Progenitor cell of endocrine pancreas (in vitro differentiated cells): ENCODE data around the gene TBC1D2B. TPM values are rescaled to one million over a fixed set of nuclear protein-coding genes. Genes with fewer than 3 reads are reported as not detected.

Experiments used
- DNase-seq: peaks from one replicate; pipeline ENCODE4 v3.0.0; 2021; ENCODE audit warnings: low spot score; ENCODE audit not compliant: unreplicated experiment
- H3K27ac Mint-ChIP-seq: 2 replicates; pipeline ENCODE4 v1.8.0; 2021; ENCODE audit warnings: mild to moderate bottlenecking, moderate library complexity, mixed read lengths
- H3K27me3 Mint-ChIP-seq: 2 replicates; pipeline ENCODE4 v1.8.0; 2021; ENCODE audit warnings: mixed read lengths
- H3K36me3 Mint-ChIP-seq: 2 replicates; pipeline ENCODE4 v1.8.0; 2022; ENCODE audit warnings: mixed read lengths; ENCODE audit not compliant: insufficient read depth
- H3K4me1 Mint-ChIP-seq: 2 replicates; pipeline ENCODE4 v1.8.0; 2021; ENCODE audit warnings: low read depth, mixed read lengths
- H3K4me3 Mint-ChIP-seq: 2 replicates; pipeline ENCODE4 v1.8.0; 2021; ENCODE audit warnings: low read depth, mild to moderate bottlenecking, moderate library complexity, mixed read lengths
- H3K9me3 Mint-ChIP-seq: 2 replicates; pipeline ENCODE4 v1.8.0; 2021; ENCODE audit warnings: low read depth, mixed read lengths
- CTCF ChIP-seq: fragments of 200-600 bp; sonication (generic); IDR thresholded peaks from one replicate; pipeline ENCODE4 v1.5.0; 2021; ENCODE audit warnings: antibody characterized with exemption, mild to moderate bottlenecking; ENCODE audit not compliant: unreplicated experiment
- total RNA-seq: library from RNA; stranded (reverse); gene quantifications from 2 replicates; pipeline ENCODE4 v1.2.1, GENCODE V29; 2021

The TBC1D2B gene
- total RNA-seq, 1 donor from 2014 or later: 10.8 TPM

DNA sequence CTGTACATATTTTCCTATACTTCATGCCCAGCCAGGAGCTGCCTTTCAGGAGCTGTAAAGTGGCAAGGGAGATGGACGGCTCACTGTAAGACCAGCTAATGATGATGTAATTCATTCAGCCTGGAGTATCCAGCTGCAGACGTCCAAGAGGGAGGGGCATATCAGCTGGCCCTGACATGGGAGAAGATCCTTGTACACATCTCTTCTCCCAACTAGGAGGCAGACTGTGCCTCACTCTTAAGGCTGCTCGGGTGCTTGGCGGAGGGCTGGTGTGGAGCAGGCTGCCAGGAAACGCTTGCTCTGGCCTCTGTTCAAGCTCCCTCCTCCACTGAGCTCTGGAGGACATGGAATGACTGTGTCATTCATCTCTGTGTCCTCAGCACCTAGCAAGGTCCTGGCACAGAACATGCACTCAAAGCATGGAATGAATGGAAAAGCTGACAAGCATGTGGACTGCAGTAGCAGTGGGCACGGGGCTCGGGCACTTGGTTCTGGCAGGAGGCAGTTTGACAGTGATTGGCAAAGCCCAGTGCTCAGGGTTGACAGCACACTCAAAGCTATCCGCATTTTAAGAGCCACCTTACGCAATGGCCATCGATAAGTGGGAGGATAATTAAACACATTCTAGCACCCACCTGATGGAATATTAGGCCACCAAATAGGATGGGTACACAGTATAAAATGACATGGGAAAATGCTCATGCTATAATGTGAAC, 72.4 kb downstream of the TBC1D2B start:
- Mint-ChIP-seq H3K27ac (no peak overlapping the region), H3K27me3 (no peaks in the 10 kb centered on the region), H3K4me3 (no peak overlapping the region), H3K36me3 (peaks cover 8% of the 10 kb centered on the region), H3K4me1 (peaks cover 3% of the 10 kb centered on the region), H3K9me3 (no peaks in the 10 kb centered on the region)
- TF ChIP-seq CTCF: no peak
- DNase-seq: no peak

DNA sequence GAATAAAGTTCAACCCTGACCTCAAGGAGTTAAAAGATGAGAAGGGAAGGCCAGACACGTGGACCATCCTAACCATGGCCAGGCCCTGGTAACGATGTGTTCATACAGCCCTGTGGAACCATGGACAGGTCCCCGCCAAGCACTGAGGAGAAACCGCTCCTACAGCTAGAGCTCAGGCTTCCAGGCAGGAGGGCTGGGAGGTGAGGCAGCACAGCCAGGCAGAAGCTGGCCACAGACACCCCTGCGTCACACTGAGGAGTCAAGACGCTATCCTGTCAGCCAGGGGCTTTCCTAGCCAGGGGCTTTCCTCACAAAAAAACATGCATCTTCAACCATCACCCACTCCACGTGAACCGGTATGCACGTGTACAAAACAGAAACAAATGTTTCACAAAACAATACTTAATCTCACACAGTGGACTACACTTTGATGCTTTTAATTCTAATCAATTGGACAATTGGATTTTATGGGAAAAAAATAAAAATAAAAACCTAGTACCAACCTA, 73.2 kb downstream of the TBC1D2B start:
- no peak overlapping the region for H3K4me3 Mint-ChIP-seq
- H3K4me1 Mint-ChIP-seq: peaks cover 3% of the 10 kb centered on the region
- no peak for TF ChIP-seq CTCF
- peaks cover 8% of the 10 kb centered on the region for H3K36me3 Mint-ChIP-seq
- no peaks in the 10 kb centered on the region for H3K9me3 Mint-ChIP-seq
- H3K27me3 Mint-ChIP-seq: no peaks in the 10 kb centered on the region
- no peak overlapping the region for H3K27ac Mint-ChIP-seq
- DNase-seq: no peak

GRCh38 chr15:78003539-78004008, 73.9 kb downstream of the TBC1D2B start:
- no peak for TF ChIP-seq CTCF
- Mint-ChIP-seq H3K9me3 (no peaks in the 10 kb centered on the region), H3K27me3 (no peaks in the 10 kb centered on the region), H3K4me3 (no peak overlapping the region), H3K27ac (no peak overlapping the region), H3K4me1 (peaks cover 3% of the 10 kb centered on the region), H3K36me3 (peaks cover 8% of the 10 kb centered on the region)
- no peak for DNase-seq

GRCh38 chr15:78002996-78003395, 74.5 kb downstream of the TBC1D2B start:
- H3K9me3 Mint-ChIP-seq: no peaks in the 10 kb centered on the region
- H3K4me1 Mint-ChIP-seq: peaks cover 3% of the 10 kb centered on the region
- H3K4me3 Mint-ChIP-seq: no peak overlapping the region
- TF ChIP-seq CTCF: no peak
- no peak for DNase-seq
- no peaks in the 10 kb centered on the region for H3K27me3 Mint-ChIP-seq
- peaks cover 8% of the 10 kb centered on the region for H3K36me3 Mint-ChIP-seq
- H3K27ac Mint-ChIP-seq: no peak overlapping the region

GRCh38 chr15:78001656-78002055, 75.9 kb downstream of the TBC1D2B start:
- Mint-ChIP-seq H3K36me3 (peaks cover 8% of the 10 kb centered on the region), H3K27ac (peak overlapping the region; percentile 59), H3K4me1 (peaks cover 3% of the 10 kb centered on the region), H3K27me3 (no peaks in the 10 kb centered on the region), H3K9me3 (no peaks in the 10 kb centered on the region), H3K4me3 (no peak overlapping the region)
- no peak for TF ChIP-seq CTCF
- DNase-seq: no peak
